Liver (tissue), 3 donors: Measurements from ENCODE around the gene DNAJC27.

ENCODE experiments used
- CTCF ChIP-seq: fragments of 150-350 bp; IDR thresholded peaks from 2 replicates; pipeline ENCODE4 v1.5.1; 2017; ENCODE audit warnings: improper control_type of control experiment, low read depth, low read length; ENCODE audit not compliant: missing input control
- GABPA ChIP-seq, 2 donors: IDR thresholded peaks in 1 of 2; conservative IDR thresholded peaks in 1 of 2; 2 replicates each; pipeline ENCODE4 v1.6.1; 2016; ENCODE audit warnings: antibody characterized with exemption in 2 of 2, mild to moderate bottlenecking in 1 of 2, moderate library complexity in 1 of 2
- MAX ChIP-seq: IDR thresholded peaks from 2 replicates; pipeline ENCODE4 v1.6.1; 2016; ENCODE audit warnings: antibody characterized with exemption
- RAD21 ChIP-seq, 2 donors: IDR thresholded peaks; 2 replicates each; pipeline ENCODE4 v1.6.1; 2016; ENCODE audit warnings: antibody characterized with exemption in 2 of 2, mild to moderate bottlenecking in 2 of 2
- SP1 ChIP-seq: IDR thresholded peaks from 2 replicates; pipeline ENCODE4 v1.6.1; 2018; ENCODE audit warnings: antibody characterized with exemption, mild to moderate bottlenecking
- TAF1 ChIP-seq: conservative IDR thresholded peaks from 2 replicates; pipeline ENCODE4 v1.6.1; 2016; ENCODE audit warnings: antibody characterized with exemption, mild to moderate bottlenecking
- YY1 ChIP-seq: IDR thresholded peaks from 2 replicates; pipeline ENCODE4 v1.6.1; 2016; ENCODE audit warnings: antibody characterized with exemption, mild to moderate bottlenecking
- ZBTB33 ChIP-seq: IDR thresholded peaks from 2 replicates; pipeline ENCODE4 v1.6.1; 2016; ENCODE audit warnings: antibody characterized with exemption
- TF ChIP-seq, protein P1 (sequence below): IDR thresholded peaks from 2 replicates; pipeline ENCODE4 v1.6.1; 2016; ENCODE audit warnings: antibody characterized with exemption, mild to moderate bottlenecking
- donor health status: healthy.
- donor health status: healthy.

DNA sequence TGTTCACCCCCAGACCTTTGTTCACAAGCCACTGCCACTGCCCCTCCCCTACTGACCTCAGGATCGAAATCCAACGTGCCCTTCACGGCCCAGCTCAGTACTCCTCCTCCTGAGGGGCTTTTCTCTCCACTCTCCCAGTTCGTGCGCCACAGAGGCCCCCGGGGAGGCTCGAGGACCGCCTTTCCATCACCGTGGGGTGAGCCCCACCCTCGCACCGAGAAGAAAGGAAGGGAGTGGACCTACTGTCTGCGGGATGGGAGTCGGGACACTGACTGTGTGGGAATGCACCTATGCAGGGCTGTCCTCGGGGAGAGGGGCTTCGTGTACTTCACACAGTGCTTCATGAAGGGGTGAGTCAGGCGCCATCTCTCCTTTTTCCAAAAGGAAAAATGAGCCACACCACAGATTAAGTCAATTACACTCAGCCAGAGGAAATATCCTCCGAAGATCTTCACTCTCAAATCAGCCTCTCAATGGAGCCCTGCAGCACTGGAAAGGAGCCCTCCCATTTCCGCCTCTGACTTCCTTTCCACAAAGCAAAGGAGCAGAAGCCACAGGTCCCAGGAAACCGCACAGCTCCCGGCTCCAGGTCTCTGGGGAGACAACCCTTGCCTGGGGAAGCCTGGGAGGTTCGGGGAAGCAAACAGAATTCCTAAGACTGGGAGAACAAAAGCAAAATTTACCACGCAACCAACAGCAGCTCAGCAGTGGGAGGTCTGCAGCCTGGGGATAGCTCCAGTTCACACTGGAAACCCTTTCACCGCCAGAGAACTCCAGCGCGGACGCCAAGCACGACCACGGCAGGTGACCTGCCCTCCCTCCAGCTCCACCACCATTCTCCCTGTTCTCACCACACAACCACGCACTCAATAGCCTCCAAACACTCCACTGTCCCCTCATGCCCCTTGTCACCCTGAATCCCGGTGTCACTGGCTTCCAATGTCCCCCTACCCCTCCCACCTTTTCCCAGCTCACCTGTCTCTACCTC lies 73.3 kb downstream of the DNAJC27 start:
- TF ChIP-seq CTCF (no peak), MAX (no peak), YY1 (no peak), SP1 (no peak), ZBTB33 (no peak), TAF1 (no peak), RAD21 (IDR thresholded peaks at IDR 0.05) (no peak), GABPA (IDR thresholded peaks at IDR 0.05 in 1 of 2, conservative IDR thresholded peaks at IDR 0.05 in 1 of 2) (no peak)
- TF ChIP-seq, protein P1, sequence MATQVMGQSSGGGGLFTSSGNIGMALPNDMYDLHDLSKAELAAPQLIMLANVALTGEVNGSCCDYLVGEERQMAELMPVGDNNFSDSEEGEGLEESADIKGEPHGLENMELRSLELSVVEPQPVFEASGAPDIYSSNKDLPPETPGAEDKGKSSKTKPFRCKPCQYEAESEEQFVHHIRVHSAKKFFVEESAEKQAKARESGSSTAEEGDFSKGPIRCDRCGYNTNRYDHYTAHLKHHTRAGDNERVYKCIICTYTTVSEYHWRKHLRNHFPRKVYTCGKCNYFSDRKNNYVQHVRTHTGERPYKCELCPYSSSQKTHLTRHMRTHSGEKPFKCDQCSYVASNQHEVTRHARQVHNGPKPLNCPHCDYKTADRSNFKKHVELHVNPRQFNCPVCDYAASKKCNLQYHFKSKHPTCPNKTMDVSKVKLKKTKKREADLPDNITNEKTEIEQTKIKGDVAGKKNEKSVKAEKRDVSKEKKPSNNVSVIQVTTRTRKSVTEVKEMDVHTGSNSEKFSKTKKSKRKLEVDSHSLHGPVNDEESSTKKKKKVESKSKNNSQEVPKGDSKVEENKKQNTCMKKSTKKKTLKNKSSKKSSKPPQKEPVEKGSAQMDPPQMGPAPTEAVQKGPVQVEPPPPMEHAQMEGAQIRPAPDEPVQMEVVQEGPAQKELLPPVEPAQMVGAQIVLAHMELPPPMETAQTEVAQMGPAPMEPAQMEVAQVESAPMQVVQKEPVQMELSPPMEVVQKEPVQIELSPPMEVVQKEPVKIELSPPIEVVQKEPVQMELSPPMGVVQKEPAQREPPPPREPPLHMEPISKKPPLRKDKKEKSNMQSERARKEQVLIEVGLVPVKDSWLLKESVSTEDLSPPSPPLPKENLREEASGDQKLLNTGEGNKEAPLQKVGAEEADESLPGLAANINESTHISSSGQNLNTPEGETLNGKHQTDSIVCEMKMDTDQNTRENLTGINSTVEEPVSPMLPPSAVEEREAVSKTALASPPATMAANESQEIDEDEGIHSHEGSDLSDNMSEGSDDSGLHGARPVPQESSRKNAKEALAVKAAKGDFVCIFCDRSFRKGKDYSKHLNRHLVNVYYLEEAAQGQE: no peak
